ENCODE data around the gene HIVEP3.

The HIVEP3 gene

GRCh38 chr1:41626616-41627375 is 291.9 kb downstream of the HIVEP3 start:
- no peak for DNase-seq (ENCODE audit: low spot score)

GRCh38 chr1:41626146-41626545 is 292.6 kb downstream of the HIVEP3 start:
- no peak for DNase-seq (ENCODE audit: low spot score)

DNA sequence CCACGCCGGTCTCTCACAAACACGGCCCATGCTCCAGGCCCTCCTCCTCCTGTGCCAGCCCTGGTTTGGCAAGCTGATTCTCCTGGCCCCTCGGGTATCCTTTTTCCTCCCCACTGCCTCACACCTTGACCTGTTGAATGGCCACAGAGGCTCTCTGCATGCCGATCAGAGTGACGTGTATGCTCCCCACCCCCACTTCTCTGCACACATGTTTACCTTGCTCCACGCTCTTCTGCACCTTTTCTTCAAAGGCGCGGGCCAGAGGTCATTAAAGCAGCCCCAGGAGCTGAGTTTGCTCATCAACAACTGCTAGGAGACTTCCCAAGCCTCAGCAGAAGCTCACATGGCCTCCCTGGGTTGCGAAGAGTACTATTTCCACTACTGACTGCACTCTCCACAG is 295.0 kb downstream of the HIVEP3 start:
- no peak for DNase-seq (ENCODE audit: low spot score)

GRCh38 chr1:41622859-41623732 is 295.6 kb downstream of the HIVEP3 start:
- no peak for DNase-seq (ENCODE audit: low spot score)

- no peak for DNase-seq (ENCODE audit: low spot score)
These were observed 296.3 kb downstream of the HIVEP3 start for GRCh38 chr1:41622402-41622801.

DNA sequence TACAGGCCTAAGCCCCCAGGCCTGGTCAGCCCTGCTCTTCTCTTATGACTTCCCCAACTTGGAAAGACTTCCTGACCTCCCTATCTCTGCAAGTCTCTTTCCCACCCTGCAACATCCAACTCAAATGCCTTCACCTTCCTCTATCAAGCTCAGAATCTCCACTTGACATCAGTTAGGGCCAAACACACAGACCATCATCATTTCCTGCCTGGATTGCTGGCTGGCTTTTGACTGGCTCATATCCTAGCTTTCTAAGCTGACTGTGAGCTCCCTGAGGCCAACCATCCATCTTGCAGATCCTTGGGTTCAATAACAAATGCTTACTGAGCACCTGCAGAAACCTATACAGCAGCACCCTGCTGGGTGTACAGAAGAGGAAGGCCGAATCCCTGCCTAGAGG is 296.9 kb downstream of the HIVEP3 start:
- no peak for DNase-seq (ENCODE audit: low spot score)

GRCh38 chr1:41621256-41621655 is 297.5 kb downstream of the HIVEP3 start:
- DNase-seq (ENCODE audit: low spot score), result no peak

- DNase-seq (ENCODE audit: low spot score), result no peak
These were observed 298.2 kb downstream of the HIVEP3 start for GRCh38 chr1:41620365-41621169.

DNA sequence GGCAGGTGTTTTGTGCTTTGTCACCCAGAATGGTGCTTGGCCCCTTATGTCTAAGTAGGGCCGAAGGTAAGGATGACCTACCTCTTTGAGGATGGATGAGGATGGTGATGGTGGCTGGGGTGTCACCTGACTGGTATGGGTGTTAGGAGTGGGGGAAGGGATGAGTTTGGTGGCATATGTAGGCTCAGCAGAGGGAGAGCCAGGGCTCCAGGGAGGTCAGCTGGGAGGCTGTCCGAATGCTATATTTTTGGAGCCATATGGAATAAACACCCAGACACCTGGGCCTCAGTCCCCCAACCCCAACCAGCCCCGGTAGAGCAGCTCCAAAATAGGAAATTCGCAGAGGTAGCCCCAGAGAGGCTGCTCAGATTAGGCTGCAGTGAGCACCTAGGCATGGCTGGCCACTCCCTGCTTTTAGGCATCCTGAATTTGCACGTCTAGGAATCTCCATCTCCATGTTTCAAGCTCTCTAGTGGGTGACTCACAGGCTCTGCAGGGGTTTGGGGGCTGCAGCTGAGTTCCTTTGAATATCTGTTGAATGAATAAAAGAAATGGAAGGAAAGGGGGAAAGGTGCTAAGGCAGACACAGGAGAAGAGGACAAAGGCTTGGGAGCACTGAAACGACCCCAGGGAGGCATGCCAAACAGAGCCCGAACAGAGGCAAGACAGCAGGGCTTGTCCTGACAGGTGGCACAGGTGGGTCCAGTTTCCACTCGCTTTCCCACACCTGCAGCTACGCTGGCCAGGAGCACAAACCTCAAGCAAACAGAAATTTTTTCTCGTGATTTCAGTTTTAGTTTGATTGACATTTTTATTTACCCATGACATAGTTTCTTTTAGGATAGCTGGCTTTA is 299.0 kb downstream of the HIVEP3 start:
- DNase-seq (ENCODE audit: low spot score), result no peak

DNA sequence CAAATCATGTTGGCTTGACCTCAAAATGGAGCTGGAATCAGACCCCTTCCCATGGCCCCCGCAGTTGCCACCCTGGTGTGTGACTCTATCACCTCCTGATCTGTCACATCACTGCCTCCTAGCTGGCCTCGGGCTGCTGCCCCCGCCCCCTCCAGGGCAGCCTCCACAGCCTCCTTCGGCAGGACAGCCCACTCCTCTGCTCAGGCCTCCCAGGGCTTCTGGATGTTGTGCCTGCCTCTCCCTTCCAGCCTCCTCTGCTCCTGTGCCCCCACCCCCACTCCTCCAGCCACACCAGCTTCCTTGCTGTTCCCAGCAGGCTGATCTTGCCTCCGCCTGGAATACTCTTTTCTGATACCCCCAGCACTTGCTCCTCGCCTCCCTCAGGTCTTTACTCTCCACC is 299.9 kb downstream of the HIVEP3 start:
- DNase-seq (ENCODE audit: low spot score), result no peak

- DNase-seq (ENCODE audit: low spot score), result no peak
These were observed 300.5 kb downstream of the HIVEP3 start for GRCh38 chr1:41618066-41618825.

DNA sequence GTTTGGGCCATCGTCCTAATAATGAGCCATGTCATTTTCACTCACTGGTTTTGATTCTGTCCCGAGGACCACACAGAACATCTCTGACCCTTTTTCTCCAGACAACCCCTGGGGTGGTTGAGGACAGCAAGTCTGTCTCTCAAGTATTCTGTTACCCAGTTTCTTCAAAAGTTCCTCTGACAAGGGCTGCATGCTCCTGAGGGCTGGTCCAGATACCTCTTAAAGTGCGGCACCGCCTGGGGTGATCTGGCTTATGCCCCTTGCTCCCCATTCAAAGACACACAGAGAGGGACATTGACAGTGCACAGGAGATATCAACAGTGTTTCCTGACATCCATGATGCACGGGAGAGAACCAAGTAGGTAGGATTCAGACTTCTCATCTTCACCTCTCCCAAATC is 301.4 kb downstream of the HIVEP3 start:
- DNase-seq (ENCODE audit: low spot score), result no peak

DNA sequence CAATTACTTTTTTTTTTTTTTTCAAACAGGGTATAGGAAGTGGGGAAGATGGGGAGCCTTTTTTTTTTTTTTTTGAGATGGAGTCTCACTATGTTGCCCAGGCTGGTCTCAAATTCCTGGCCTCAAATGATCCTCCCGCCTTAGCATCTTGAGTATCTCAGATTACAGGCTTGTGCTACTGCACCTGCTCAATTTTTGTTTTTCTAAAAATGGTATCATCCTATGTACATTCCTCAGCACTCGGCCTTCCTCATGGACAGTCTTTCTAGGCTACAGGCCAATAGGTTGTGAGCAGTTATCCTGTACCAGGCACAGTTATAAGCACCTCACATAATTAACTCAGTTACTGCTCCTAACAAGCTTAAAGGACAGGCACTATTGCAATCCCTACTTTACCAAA is 302.2 kb downstream of the HIVEP3 start:
- DNase-seq (ENCODE audit: low spot score), result no peak

- DNase-seq (ENCODE audit: low spot score), result no peak
These were observed 302.7 kb downstream of the HIVEP3 start for GRCh38 chr1:41615981-41616380.

- DNase-seq (ENCODE audit: low spot score), result no peak
These were observed 303.4 kb downstream of the HIVEP3 start for GRCh38 chr1:41615316-41615715.

DNA sequence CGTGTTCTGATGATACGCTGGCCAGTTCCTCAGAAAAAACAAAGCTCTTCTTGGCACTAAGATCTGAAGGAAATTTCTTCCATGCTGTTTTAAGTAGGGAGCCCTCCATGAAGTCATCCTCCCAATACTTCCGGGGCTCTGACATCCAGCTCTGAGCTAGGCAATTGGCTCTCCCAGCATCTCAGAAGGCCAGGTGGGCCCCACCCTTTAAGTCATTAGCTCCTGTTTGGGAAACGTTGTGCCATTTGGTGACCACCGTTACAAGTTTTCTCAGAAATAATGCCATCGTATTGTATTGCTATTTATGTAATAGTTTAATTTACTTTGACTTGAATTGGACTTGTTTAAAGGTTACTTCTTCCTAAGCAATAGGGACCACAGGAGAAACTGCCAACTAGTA is 303.9 kb downstream of the HIVEP3 start:
- no peak for DNase-seq (ENCODE audit: low spot score)

DNA sequence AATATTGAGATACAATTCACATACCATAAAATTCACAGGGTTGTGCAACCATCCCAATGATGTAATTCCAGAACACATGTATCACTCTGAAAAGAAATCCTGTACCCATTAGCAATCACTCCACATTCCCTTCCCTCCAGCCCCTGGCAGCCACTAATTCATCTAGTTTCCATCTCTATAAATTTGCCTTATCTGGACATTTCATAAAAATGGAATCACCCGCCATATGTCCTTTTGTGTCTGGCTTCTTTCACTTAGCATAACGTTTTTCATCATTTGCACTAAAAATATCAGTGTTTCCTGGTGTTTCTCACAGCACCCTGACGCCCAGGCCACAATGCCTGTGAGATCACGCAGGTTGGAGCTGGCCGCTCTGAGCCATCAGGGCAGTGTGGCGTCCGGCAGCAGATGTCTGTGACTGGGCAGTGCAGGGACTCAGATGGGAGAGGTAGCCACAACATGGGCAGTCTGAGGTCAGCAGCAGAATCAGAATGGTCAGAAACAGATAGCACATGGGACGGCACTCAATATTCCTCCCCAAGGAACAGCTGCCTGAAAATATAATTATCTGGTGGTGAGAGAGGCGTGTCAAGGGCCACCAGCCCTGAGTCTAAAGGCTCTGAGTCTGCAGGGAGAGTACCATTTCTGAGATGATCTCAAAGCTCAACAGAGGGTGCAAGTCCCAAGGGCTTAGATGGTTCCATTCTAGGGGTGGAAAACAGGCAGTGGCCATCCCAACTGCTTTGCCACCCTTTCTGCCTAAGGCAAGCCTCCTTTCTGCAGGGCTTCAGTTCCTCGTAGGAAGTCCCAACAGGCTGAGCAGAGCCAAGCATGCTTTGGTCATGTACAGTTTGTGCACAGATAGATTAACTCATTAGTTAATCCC is 304.8 kb downstream of the HIVEP3 start:
- DNase-seq (ENCODE audit: low spot score), result no peak

DNA sequence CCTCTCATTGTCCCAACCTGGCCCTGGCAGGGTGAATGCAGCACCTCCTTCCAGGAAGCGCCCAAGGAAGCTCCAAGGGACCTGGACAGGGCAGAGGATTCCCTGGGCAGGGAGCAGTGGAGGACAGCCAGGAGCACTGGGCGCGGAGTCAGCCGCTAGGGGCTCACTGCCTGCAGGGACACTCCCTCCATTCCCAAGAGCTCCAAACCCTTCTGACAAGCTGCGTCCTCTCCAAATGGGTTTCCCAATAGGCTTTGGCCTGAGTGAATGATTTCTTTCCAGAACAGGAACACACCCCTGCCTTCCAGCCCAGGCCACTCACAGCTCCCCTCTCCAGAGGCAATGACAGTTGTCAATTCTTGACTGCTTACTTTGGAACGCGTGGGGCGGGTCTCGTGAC is 305.8 kb downstream of the HIVEP3 start:
- DNase-seq (ENCODE audit: low spot score), result no peak

- no peak for DNase-seq (ENCODE audit: low spot score)
These were observed 306.7 kb downstream of the HIVEP3 start for GRCh38 chr1:41611932-41612450.

Measured in hematopoietic multipotent progenitor cell treated with erythropoietin and hydrocortisone succinate and interleukin-3 and kit ligand, for 17 days (in vitro differentiated cells).